GM12878 (cell line): Measurements from ENCODE around the gene TBXA2R. TPM values are rescaled to one million over a fixed set of nuclear protein-coding genes. Genes with fewer than 3 reads are reported as not detected.

Experiments
- ATAC-seq: fragments of 200-7000 bp; cut with Tn5 transposase; 3 replicates; pipeline ENCODE4 v1.9.1; 2020; ENCODE audit warnings: mild to moderate bottlenecking, moderate library complexity
- BruUV-seq: library from RNA; stranded (reverse); fragments of 400-500 nt; replicated peaks from 2 replicates; lab custom pipeline; 2021; lab: Mats Ljungman, UMichigan
- CTCF ChIA-PET: fragments of 300-600 bp; sonication (Branson Sonifier 250); formaldehyde crosslinking; extraction: SDS; loops from one replicate; lab custom pipeline; 2021; ENCODE audit warnings: inconsistent platforms; lab: Yijun Ruan, JAX
- POLR2A ChIA-PET: fragments of 350-600 bp; formaldehyde crosslinking; extraction: SDS; loops from one replicate; lab custom pipeline; 2021; ENCODE audit warnings: inconsistent platforms; lab: Charles Lee
- RAD21 ChIA-PET: fragments of 300-600 bp; sonication (Branson Sonifier 250); formaldehyde crosslinking; loops from one replicate; lab custom pipeline; 2023; ENCODE audit warnings: antibody characterized with exemption; ENCODE audit not compliant: unreplicated experiment; lab: Charles Lee
- SMC1A ChIA-PET: fragments of 300-600 bp; sonication (Branson Sonifier 250); formaldehyde crosslinking; loops from one replicate; lab custom pipeline; 2023; ENCODE audit not compliant: unreplicated experiment, uncharacterized antibody; lab: Charles Lee
- DNase-seq: peaks from one replicate; pipeline ENCODE4 v3.0.0-alpha.2; 2011; ENCODE audit warnings: low read depth, low spot score
- FAIRE-seq: peaks from 3 replicates; lab custom pipeline; 2011; peaks lifted over from hg19 to GRCh38; lab: Jason Lieb, UNC
- H2AFZ ChIP-seq: 2 replicates; pipeline ENCODE4 v1.6.0; 2011; ENCODE audit warnings: low read depth, low read length, control low read depth; ENCODE audit not compliant: control insufficient read depth
- H3K27ac ChIP-seq: 2 replicates; pipeline ENCODE4 v1.5.1; 2011; ENCODE audit warnings: control low read depth; ENCODE audit not compliant: control insufficient read depth, insufficient read depth
- H3K27me3 ChIP-seq, 2 experiments: replicated peaks in 1 of 2; 2 replicates each; pipeline versions ENCODE4 v1.6.0 to v1.6.1; 2011; ENCODE audit warnings: low read length in 1 of 2; ENCODE audit not compliant: control insufficient read depth in 2 of 2, insufficient read depth in 2 of 2
- H3K36me3 ChIP-seq, 2 experiments: 2 replicates each; pipeline ENCODE4 v1.5.1; 2011; ENCODE audit warnings: low read length in 1 of 2; ENCODE audit not compliant: control insufficient read depth in 2 of 2, insufficient read depth in 2 of 2
- H3K4me1 ChIP-seq: 2 replicates; pipeline ENCODE4 v1.6.1; 2011; ENCODE audit warnings: mild to moderate bottlenecking, low read length, moderate library complexity, mixed read lengths; ENCODE audit not compliant: control insufficient read depth, insufficient read depth
- H3K4me2 ChIP-seq: 2 replicates; pipeline ENCODE4 v1.6.0; 2011; ENCODE audit warnings: control low read depth; ENCODE audit not compliant: control insufficient read depth, insufficient read depth
- H3K4me3 ChIP-seq: fragments of 200-600 bp; sonication (generic); 2 replicates; pipeline ENCODE4 v1.5.1; 2016
- H3K79me2 ChIP-seq: 2 replicates; pipeline ENCODE4 v1.6.0; 2011; ENCODE audit warnings: low read length; ENCODE audit not compliant: control insufficient read depth, insufficient read depth
- H3K9ac ChIP-seq: 2 replicates; pipeline ENCODE4 v1.8.0; 2011; ENCODE audit warnings: low read length, control low read depth, mixed read lengths; ENCODE audit not compliant: control insufficient read depth, insufficient read depth
- H3K9me3 ChIP-seq: replicated peaks from 3 replicates; pipeline ENCODE4 v1.5.1; 2011; ENCODE audit warnings: mild to moderate bottlenecking, low read length; ENCODE audit not compliant: control insufficient read depth, insufficient read depth
- H4K20me1 ChIP-seq: 2 replicates; pipeline ENCODE4 v1.6.0; 2011; ENCODE audit not compliant: control insufficient read depth, insufficient read depth
- BACH1 ChIP-seq: fragments of 450-650 bp; IDR thresholded peaks from 2 replicates; pipeline ENCODE4 v1.6.1; 2017; ENCODE audit warnings: mild to moderate bottlenecking, borderline replicate concordance
- DPF2 ChIP-seq: fragments of 450-650 bp; IDR thresholded peaks from 2 replicates; pipeline ENCODE4 v1.6.1; 2017; ENCODE audit warnings: mild to moderate bottlenecking
- FOXK2 ChIP-seq: fragments of 450-650 bp; IDR thresholded peaks from 2 replicates; pipeline ENCODE4 v1.6.1; 2017; ENCODE audit warnings: mild to moderate bottlenecking, moderate library complexity
- HSF1 ChIP-seq: fragments of 150-350 bp; IDR thresholded peaks from 2 replicates; pipeline ENCODE4 v1.6.1; 2014; ENCODE audit warnings: mild to moderate bottlenecking, low read depth, low read length
- IKZF1 ChIP-seq: fragments of 450-650 bp; conservative IDR thresholded peaks from 2 replicates; pipeline ENCODE4 v1.6.1; 2017; ENCODE audit warnings: antibody characterized with exemption, mild to moderate bottlenecking
- MEF2A ChIP-seq: IDR thresholded peaks from 2 replicates; pipeline ENCODE4 v1.6.1; 2011; ENCODE audit warnings: low read depth, mild to moderate bottlenecking, low read length, moderate library complexity; ENCODE audit not compliant: insufficient read depth
- NFXL1 ChIP-seq: fragments of 450-650 bp; IDR thresholded peaks from 2 replicates; pipeline ENCODE4 v1.6.1; 2017; ENCODE audit warnings: antibody characterized with exemption, mild to moderate bottlenecking, borderline replicate concordance
- NKRF ChIP-seq: fragments of 450-650 bp; conservative IDR thresholded peaks from 2 replicates; pipeline ENCODE4 v1.6.1; 2017; ENCODE audit warnings: mild to moderate bottlenecking, moderate library complexity
- NR2F1 ChIP-seq: fragments of 450-650 bp; conservative IDR thresholded peaks from 2 replicates; pipeline ENCODE4 v1.6.1; 2017; ENCODE audit warnings: mild to moderate bottlenecking
- POLR2A ChIP-seq: IDR thresholded peaks from 2 replicates; pipeline ENCODE4 v1.6.1; 2011; ENCODE audit warnings: low read depth, mild to moderate bottlenecking, low read length
- POU2F2 ChIP-seq: IDR thresholded peaks from 3 replicates; pipeline ENCODE4 v1.6.1; 2011; ENCODE audit warnings: low read depth, mild to moderate bottlenecking, low read length, borderline replicate concordance
- RBBP5 ChIP-seq: fragments of 200-600 bp; sonication (generic); conservative IDR thresholded peaks from 2 replicates; pipeline ENCODE4 v1.6.1; 2016
- SMARCA5 ChIP-seq: fragments of 450-650 bp; IDR thresholded peaks from 2 replicates; pipeline ENCODE4 v1.6.1; 2017; ENCODE audit warnings: mild to moderate bottlenecking
- STAT1 ChIP-seq: fragments of 450-650 bp; conservative IDR thresholded peaks from 2 replicates; pipeline ENCODE4 v1.6.1; 2014; ENCODE audit warnings: antibody characterized with exemption, mild to moderate bottlenecking
- SUZ12 ChIP-seq: fragments of 200-600 bp; sonication (generic); IDR thresholded peaks from one replicate; pipeline ENCODE4 v1.6.1; 2018; ENCODE audit warnings: antibody characterized with exemption, mild to moderate bottlenecking; ENCODE audit not compliant: unreplicated experiment
- YY1 ChIP-seq: IDR thresholded peaks from 2 replicates; pipeline ENCODE4 v1.6.1; 2011; ENCODE audit warnings: low read depth, mild to moderate bottlenecking, low read length
- ZNF207 ChIP-seq: fragments of 450-650 bp; IDR thresholded peaks from 2 replicates; pipeline ENCODE4 v1.6.1; 2014; ENCODE audit warnings: antibody characterized with exemption, mild to moderate bottlenecking, borderline replicate concordance
- WGBS: methylation state at CpG from one replicate; pipeline ENCODE4 v1.1.6; 2016; ENCODE audit warnings: low lambda C conversion rate; ENCODE audit not compliant: insufficient replicate concordance, insufficient coverage; ENCODE audit errors: missing lambda C conversion rate; 5-methylcytosine and 5-hydroxymethylcytosine counted together
- in situ Hi-C: fragments of 300-500 bp; cut with MboI; formaldehyde crosslinking; loops from 9 replicates; pipeline ENCODE4 v1.14.3; 2018; ENCODE audit warnings: mixed read lengths
- intact Hi-C: fragments of 100-400 bp; cut with micrococcal nuclease; formaldehyde crosslinking; loops from one replicate; pipeline ENCODE4 v1.14.2; 2022; ENCODE audit not compliant: unreplicated experiment
- polyA plus RNA-seq, 11 experiments: library from polyadenylated mRNA; depleted of rRNA in 4 of 11; unstranded in 6 of 11; stranded (reverse) in 5 of 11; fragments of >200 nt; fragmentation: Nextera tagmentation in 4 of 11; fragmentation: Illumina TruSeq in 1 of 11; extraction: Ambion mirVana in 4 of 11; extraction: Trizol in 1 of 11; gene quantifications; 1 replicate in 1 of 11; 2 replicates in 10 of 11; pipeline versions ENCODE4 v1.2.1 to v1.2.3, GENCODE V29; 2011 to 2016; ENCODE audit warnings: inconsistent platforms in 2 of 11, missing spikeins in 2 of 11, low read depth in 1 of 11
- total RNA-seq, 4 experiments: library from RNA; depleted of rRNA in 3 of 4; stranded (reverse); fragments of >200 nt in 3 of 4; fragmentation: Illumina TruSeq in 1 of 4; extraction: Trizol in 1 of 4; gene quantifications; 2 replicates each; pipeline versions ENCODE4 v1.2.1 to v1.2.3, GENCODE V29; 2013 to 2021

Gene TBXA2R
- total and polyA plus RNA-seq, 10 of the 15 experiments (the other 5 are each of a cell fraction or from before 2014, with no cell fraction given): 0.03 TPM; not detected in 8

- Histone ChIP-seq H3K9ac (peak overlapping the region; percentile 80), H3K4me2 (peak overlapping the region; percentile 82), H3K9me3 (no peaks in the 10 kb centered on the region), H3K36me3 (no peaks in the 10 kb centered on the region; a peak in 2 of 4 replicates), H3K27me3 (no peaks in the 10 kb centered on the region), H3K79me2 (peaks cover 3% of the 10 kb centered on the region), H2AFZ (peak overlapping the region; percentile 58), H3K4me3 (peak overlapping the region; percentile 99), H4K20me1 (no peaks in the 10 kb centered on the region), H3K27ac (peak overlapping the region; percentile 69), H3K4me1 (peaks cover 3% of the 10 kb centered on the region)
- POLR2A ChIA-PET: interaction anchor here (0.6 to 1.5 kb wide), 3 partner anchors 16 to 20 kb away, joined by 3 to 6 read pairs (median 3); partner anchors contain the start of gene MFSD12
- CTCF ChIA-PET: interaction anchor here (0.9 kb wide), 1 partner anchor 26 kb away, joined by 3 read pairs; no protein-coding TSS in a partner anchor
- no peak for DNase-seq
- TSS peak; percentile 69 for BruUV-seq
- 2% methylated on average over 60 of the region's 60 CpGs for WGBS
- intact Hi-C loops: loop anchor here (5.0 kb wide), 1 partner anchor 34 kb away; the partner anchor contains the start of gene TBXA2R
- no peak for FAIRE-seq
- RAD21 ChIA-PET: no interaction called here
- in situ Hi-C loops: no loop called here
- SMC1A ChIA-PET: no interaction called here
- peak; percentile 49 for ATAC-seq
- TF ChIP-seq STAT1: no peak
- TF ChIP-seq POLR2A: peak; percentile 46
- TF ChIP-seq BACH1: peak; percentile 55
- TF ChIP-seq FOXK2: no peak
- no peak for TF ChIP-seq RBBP5
- no peak for TF ChIP-seq HSF1
- TF ChIP-seq NFXL1: no peak
- peak; percentile 83 for TF ChIP-seq YY1
- TF ChIP-seq ZNF207: no peak
- TF ChIP-seq NKRF: 0 out of 2 replicates have a peak, but pooled peaks have one; percentile 32
- TF ChIP-seq DPF2: peak; percentile 34; the same call in 1 of the 2 replicates
- TF ChIP-seq SMARCA5: 0 out of 2 replicates have a peak, but pooled peaks have one; percentile 16
- no peak for TF ChIP-seq MEF2A
- peak; percentile 19; the same call in 1 of the 2 replicates for TF ChIP-seq NR2F1
- TF ChIP-seq SUZ12: no peak
- TF ChIP-seq IKZF1: peak; percentile 58
- no peak for TF ChIP-seq POU2F2
These were observed 33.4 kb downstream of the TBXA2R start for GRCh38 chr19:3573162-3573857.
